Measurements from ENCODE around the gene SLFNL1.

The SLFNL1 gene

GRCh38 chr1:40988280-40988679 is 33.2 kb downstream of the SLFNL1 start:
- in situ Hi-C loops (cut with HindIII; ENCODE audit: low sequenced_read_pairs), result no loop called here

DNA sequence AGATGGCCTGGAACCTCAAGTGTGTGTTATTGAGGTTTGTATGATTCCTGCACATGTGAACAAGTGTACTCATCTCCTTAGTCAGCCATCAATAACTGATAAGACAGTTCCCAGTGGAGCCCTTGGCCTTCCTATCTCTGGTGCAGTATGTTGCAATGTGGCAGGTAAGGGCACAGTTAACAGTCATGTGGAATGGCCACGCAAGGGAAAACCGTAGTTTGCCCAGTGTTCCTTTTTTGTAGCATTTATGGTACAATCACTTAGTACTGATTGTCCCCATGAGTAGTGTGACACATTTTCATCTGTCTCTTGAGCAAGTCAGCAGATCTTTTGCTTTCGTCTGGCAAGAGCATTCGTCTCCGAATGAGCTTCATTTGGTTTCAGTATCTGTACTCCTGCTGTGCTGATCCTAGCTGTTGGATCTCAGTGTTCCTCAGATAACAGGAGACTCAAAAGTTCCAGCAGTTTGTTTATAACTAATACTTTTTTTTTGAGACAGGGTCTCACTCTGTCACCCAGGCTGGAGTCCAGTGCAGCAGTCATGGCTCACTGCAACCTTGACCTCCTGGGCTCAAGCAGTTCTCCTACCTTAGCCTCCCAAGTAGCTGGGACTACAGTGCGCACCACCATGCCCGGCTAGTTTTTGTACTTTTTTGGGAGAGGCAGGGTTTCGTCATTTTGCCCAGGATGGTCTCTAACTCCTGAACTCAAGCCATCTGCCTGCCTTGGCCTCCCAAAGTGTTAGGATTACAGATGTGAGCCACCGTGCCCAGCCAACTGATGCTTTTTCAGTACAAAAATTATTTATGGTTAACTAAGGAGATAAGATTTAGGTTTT is 33.9 kb downstream of the SLFNL1 start:
- in situ Hi-C loops (cut with HindIII; ENCODE audit: low sequenced_read_pairs), result no loop called here

GRCh38 chr1:40986956-40987355 is 34.6 kb downstream of the SLFNL1 start:
- in situ Hi-C loops (cut with HindIII; ENCODE audit: low sequenced_read_pairs), result no loop called here

- in situ Hi-C loops (cut with HindIII; ENCODE audit: low sequenced_read_pairs), result no loop called here
These were observed 35.2 kb downstream of the SLFNL1 start for GRCh38 chr1:40986328-40986783.

DNA sequence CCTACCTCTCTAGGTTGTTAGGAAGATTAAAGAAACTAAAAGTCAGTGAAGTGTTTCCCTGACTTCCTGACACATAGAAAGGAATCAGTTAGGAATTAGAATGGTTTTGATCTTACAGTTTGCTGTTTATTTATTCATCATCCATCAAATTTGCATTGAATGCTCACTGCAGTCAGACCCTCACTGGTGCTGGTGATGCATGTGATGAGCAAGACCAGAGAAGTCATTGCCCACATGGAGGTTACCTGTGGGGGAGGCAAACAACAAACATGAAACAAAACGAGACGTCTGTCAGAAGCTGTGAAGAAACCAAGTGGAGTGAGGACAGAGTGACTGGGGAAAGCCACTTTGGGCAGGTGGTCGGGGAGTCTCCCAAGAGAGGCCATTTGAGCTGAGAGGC is 35.6 kb downstream of the SLFNL1 start:
- in situ Hi-C loops (cut with HindIII; ENCODE audit: low sequenced_read_pairs), result no loop called here

- in situ Hi-C loops (cut with HindIII; ENCODE audit: low sequenced_read_pairs), result no loop called here
These were observed 36.4 kb downstream of the SLFNL1 start for GRCh38 chr1:40985161-40985560.

DNA sequence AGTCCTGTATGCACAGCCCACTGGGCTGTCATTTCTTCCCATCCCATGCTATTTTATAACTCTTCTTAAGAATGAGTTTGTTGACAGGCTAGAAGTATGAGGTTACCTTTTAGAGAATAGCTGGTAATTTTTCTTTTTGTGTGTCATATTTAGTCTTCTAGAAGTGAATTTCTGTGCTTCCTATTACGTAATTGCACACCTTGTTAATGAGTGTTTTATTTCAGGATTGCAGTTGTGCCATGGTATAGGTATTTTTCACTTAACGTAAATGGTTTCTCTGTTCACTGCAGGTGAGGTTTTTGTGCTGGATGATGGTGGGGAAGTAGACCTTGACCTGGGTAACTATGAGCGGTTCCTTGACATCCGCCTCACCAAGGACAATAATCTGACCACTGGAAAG is 37.0 kb downstream of the SLFNL1 start:
- in situ Hi-C loops (cut with HindIII; ENCODE audit: low sequenced_read_pairs), result no loop called here

GRCh38 chr1:40984066-40984465 is 37.5 kb downstream of the SLFNL1 start:
- in situ Hi-C loops (cut with HindIII; ENCODE audit: low sequenced_read_pairs), result no loop called here

DNA sequence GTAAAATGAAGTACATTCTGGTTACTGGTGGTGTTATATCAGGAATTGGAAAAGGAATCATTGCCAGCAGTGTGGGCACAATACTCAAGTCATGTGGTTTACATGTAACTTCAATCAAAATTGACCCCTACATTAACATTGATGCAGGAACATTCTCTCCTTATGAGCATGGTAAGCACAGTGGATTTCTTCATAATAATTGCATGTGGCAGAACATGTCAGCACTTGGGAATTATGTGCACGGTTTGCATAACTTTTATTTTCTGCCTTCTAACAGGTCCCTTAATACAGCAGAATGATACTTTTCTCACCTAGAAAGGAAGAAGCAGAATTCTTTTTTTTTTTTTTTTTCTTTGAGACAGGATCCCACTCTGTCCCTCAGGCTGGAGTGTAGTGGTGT is 38.2 kb downstream of the SLFNL1 start:
- in situ Hi-C loops (cut with HindIII; ENCODE audit: low sequenced_read_pairs), result no loop called here

DNA sequence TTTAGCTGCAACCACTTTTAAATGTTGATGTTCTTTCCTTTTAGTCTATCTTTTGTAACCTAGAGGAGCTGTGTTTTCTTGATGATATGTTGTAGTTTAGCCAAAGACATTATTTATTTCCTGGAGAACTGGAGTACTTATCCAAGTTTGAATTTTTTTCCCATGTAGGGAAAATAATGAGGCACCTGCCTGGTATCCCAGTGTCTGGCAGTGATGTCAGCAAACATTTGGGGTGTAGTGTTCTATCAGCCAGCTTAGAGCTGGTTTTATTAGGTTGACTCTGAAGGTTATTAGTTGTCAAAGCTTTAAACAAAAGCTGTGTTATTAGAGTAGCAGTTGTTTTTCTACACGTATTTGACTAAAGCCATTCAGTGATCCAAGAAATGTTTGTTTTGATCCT is 38.8 kb downstream of the SLFNL1 start:
- in situ Hi-C loops (cut with HindIII; ENCODE audit: low sequenced_read_pairs), result no loop called here

DNA sequence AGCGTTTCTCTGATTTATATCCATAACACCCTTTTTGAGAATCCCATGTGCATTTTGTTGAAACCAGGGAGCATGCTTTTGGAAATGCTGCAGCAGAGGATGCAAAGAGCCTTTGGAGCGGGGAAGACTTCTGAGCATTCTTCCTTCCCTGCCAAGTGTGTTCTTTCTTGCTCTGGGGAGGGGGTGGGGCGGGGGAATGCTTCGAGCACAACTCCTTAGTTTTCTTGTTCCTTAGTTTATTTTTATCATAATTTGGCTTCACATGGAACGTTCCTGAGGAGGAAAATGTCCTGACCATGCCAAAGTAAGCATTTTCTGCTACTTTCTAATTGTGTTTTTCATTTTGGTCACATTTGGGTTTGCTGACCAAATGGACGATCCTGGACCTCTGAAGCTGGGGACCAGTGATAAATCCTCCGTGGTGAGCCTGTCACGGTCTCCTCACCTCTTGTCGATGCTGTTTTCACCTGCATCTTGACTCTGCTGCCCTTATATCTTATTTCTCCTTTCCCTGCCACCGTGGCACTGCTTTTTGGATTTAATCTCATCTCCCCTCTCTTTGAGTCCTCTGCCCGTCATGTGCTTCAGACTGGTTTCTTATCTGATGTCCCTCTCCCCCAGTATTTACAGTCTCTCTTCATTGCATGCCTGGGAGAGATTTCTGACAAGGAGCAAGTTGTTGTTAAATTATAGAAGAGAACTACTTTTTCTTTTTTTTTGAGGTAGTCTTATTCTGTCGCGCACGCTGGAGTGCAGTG is 39.7 kb downstream of the SLFNL1 start:
- in situ Hi-C loops (cut with HindIII; ENCODE audit: low sequenced_read_pairs), result no loop called here

DNA sequence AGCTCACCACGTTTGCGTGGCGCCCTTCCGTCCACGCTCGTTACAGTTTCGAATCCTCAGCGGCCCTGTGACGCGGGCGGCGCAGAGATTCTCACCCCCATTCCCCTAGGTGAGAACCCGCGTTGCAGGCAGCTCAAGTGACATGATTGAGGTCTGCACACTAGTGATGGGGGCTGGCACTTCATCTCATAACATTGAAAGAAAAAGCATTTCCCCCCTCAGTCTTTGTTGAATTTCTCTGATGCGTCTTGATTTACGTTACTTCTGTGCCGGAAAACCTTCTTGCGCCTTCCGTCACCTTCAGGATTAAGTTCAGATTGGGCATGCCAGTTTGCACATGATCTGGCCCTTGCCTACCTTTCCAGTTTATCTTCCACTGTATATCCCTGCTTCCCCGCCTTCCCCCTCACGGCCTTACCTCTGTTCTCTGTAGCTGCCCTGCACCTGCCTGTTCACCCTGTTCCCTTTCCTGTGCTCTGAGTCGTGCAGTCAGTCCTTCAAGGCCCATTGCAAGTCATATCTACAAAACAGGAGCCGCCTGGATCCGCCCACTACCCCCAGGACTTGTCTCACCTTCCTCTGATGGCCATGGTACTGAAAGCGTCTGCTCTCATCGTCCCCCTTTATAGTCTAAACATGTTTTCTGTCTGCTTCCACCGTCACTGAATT is 40.9 kb downstream of the SLFNL1 start:
- in situ Hi-C loops (cut with HindIII; ENCODE audit: low sequenced_read_pairs), result no loop called here

- in situ Hi-C loops (cut with HindIII; ENCODE audit: low sequenced_read_pairs), result no loop called here
These were observed 41.5 kb downstream of the SLFNL1 start for GRCh38 chr1:40980068-40980452.

GRCh38 chr1:40979241-40980067 is 42.1 kb downstream of the SLFNL1 start, which contains the start of gene CTPS1:
Gene CTPS1, plus strand, starts transcription at chr1:40979696. Its CDS starts 3,595 bp downstream, at chr1:40983291.
- in situ Hi-C loops (cut with HindIII; ENCODE audit: low sequenced_read_pairs), result no loop called here

GRCh38 chr1:40978886-40979240 is 42.7 kb downstream of the SLFNL1 start:
- in situ Hi-C loops (cut with HindIII; ENCODE audit: low sequenced_read_pairs), result no loop called here

DNA sequence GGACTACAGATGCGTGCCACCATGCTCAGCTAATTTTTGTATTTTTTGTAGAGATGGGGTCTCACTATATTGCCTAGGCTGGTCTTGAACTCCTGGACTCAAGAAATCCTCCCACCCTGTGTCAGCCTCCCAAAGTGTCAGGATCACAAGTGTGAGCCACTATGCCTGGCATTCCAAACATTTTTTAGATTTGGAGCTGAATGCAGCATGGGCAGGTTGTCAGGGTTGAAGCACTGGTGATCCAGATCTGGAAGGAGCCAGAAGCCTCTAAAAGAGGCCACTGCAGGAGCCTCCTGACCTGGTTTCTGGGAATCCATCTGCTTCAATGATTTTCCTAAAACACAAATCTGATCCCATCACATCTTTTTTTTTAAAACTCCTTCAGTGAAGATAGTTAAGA is 43.8 kb downstream of the SLFNL1 start:
- in situ Hi-C loops (cut with HindIII; ENCODE audit: low sequenced_read_pairs), result no loop called here

- in situ Hi-C loops (cut with HindIII; ENCODE audit: low sequenced_read_pairs), result no loop called here
These were observed 44.4 kb downstream of the SLFNL1 start for GRCh38 chr1:40976952-40977690.

DNA sequence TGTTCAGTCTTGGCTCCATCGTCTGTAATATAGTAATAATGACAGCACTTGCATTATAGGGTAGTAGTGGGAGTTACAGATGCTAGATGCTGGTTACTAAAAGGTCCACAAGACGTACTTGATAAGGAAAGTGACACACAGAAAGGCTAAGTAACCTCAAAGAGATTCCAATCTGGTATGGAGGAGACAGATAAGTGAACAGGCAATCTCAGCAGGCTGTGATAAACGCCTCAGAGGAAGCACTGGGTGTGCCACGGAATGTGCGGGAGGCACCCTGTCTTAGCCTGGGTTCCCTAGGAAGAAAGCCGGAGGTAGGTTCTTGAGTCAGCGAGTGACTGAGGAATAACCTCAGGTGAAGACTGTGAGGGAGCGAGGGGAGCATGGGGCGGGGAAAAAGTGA is 46.6 kb downstream of the SLFNL1 start:
- in situ Hi-C loops (cut with HindIII; ENCODE audit: low sequenced_read_pairs), result no loop called here

GRCh38 chr1:40973912-40974311 is 47.6 kb downstream of the SLFNL1 start:
- in situ Hi-C loops (cut with HindIII; ENCODE audit: low sequenced_read_pairs), result no loop called here

DNA sequence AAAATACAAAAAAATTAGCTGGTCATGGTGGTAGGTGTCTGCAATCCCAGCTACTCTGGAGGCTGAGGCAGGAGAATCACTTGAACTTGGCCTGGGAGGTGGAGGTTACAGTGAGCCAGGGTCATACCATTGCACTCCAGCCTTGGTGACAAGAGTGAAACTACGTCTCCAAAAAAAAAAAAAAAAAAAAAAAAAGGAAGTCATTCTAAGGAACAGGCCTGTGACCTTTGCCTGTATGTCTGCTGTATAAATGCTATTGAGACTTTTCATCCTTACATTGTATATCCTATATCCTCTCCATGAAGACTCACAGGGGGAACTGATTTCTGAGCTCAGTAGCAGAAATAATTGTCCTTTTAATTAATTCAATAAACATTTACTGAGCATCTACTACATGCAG is 49.6 kb downstream of the SLFNL1 start:
- in situ Hi-C loops (cut with HindIII; ENCODE audit: low sequenced_read_pairs), result no loop called here
